ENCODE data around the gene IP6K2. TPM values are rescaled to one million over a fixed set of nuclear protein-coding genes. Genes with fewer than 3 reads are reported as not detected.
A peak's percentile ranks its signal among the peaks of the same experiment; 100 is the strongest.
"Not testable (repeated sequence)": the region's sequence is repeated elsewhere in the genome, so short reads cannot be mapped to it uniquely, and the experiment has no call there.

IP6K2 gene
- total RNA-seq (100 to 1,000 TPM; 114 to 148 TPM), polyA plus RNA-seq (ENCODE audit: insufficient read depth, low read depth, low replicate concordance) (113 TPM)
- long read RNA-seq, donor 1, transcript IP6K2-201 (6 exons, 1,775 nt): major isoform, 15 of 71 reads
- long read RNA-seq, donor 1, transcript IP6K2-208 (2 exons, 1,124 nt): minor isoform, 11 of 71 reads
- long read RNA-seq, donor 1, transcript IP6K2-202 (3 exons, 1,185 nt): major isoform, 15 of 71 reads
- long read RNA-seq, donor 1, transcript IP6K2-221 (2 exons, 1,673 nt): minor isoform, 8 of 71 reads
- long read RNA-seq, donor 1, partial matches to known transcripts: 6 of 71 reads
- long read RNA-seq, donor 1, other reads (novel, unspliced or antisense): 13 of 71 reads
- long read RNA-seq, donor 2, transcript IP6K2-201 (6 exons, 1,775 nt): major isoform, 5 of 39 reads
- long read RNA-seq, donor 2, partial matches to known transcripts: 21 of 39 reads
- long read RNA-seq, donor 2, other reads (novel, unspliced or antisense): 0 of 39 reads

- intact Hi-C loops (cut with DNase I; ENCODE audit: low total_unique reads): no loop called here
- peaks cover 19% of the 10 kb centered on the region for H3K4me1 ChIP-seq
- H3K27ac ChIP-seq: peak within 1 kb of the TSS; percentile 85 to 95
- no peaks in the 10 kb centered on the region for H3K27me3 ChIP-seq
- TF ChIP-seq CTCF (IDR thresholded peaks at IDR 0.05) (no peak), POLR2A (IDR thresholded peaks at IDR 0.05) (no peak)
- WGBS, 2 donors: 2 to 10% methylated on average over 10 to 38 of the region's 38 CpGs
- peak; percentile 99 for DNase-seq
- no peaks in the 10 kb centered on the region for H3K9me3 ChIP-seq
- no peaks in the 10 kb centered on the region for H3K36me3 ChIP-seq (ENCODE audit: low read depth, missing control alignments)
- peak within 1 kb of the TSS; percentile 74 to 88 for H3K4me3 ChIP-seq
Observed at GRCh38 chr3:48716982-48717746, at the start of gene IP6K2. IP6K2 (minus strand) TSS chr3:48717221; CDS start chr3:48695291, 21,930 bp downstream.

GRCh38 chr3:48765376-48765775 is 48.4 kb upstream of the IP6K2 start:
- 64 to 72% methylated on average over 1 of the region's 1 CpG for WGBS, 2 donors
- intact Hi-C loops (cut with DNase I; ENCODE audit: low total_unique reads): no loop called here
- no peaks in the 10 kb centered on the region for H3K36me3 ChIP-seq (ENCODE audit: low read depth, missing control alignments)

DNA sequence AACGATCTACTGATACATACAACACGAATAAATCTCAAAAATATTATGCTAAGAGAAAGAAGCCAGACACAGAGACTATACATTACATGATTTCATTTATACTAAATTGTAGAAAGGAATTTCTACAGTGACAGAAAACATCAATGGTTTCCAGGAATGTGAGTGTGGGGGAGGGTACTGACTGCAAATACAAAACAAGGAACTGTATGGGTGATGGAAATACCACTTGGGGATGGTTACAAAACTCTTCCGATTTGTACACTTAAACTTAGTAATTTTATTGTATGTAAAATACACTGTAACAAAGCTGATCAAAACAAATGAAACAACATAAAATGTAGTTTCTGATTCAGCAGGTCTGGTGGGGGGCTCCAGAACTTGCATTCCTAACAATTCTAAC is 45.8 kb upstream of the IP6K2 start:
- intact Hi-C loops (cut with DNase I; ENCODE audit: low total_unique reads): no loop called here
- H3K27ac ChIP-seq: no peak overlapping the region
- TF ChIP-seq POLR2A (IDR thresholded peaks at IDR 0.05) (no peak), CTCF (IDR thresholded peaks at IDR 0.05) (no peak)
- 71 to 72% methylated on average over 3 of the region's 3 CpGs for WGBS, 2 donors
- H3K27me3 ChIP-seq: no peaks in the 10 kb centered on the region
- no peaks in the 10 kb centered on the region for H3K36me3 ChIP-seq (ENCODE audit: low read depth, missing control alignments)
- H3K9me3 ChIP-seq: no peaks in the 10 kb centered on the region
- no peak overlapping the region for H3K4me3 ChIP-seq
- no peak for DNase-seq
- no peaks in the 10 kb centered on the region for H3K4me1 ChIP-seq

More at GRCh38 chr3:48765376-48765775, 48.4 kb upstream of the IP6K2 start:
- H3K27ac ChIP-seq: no peak overlapping the region
- peak; percentile 34 for DNase-seq
- H3K27me3 ChIP-seq: no peaks in the 10 kb centered on the region
- TF ChIP-seq CTCF (IDR thresholded peaks at IDR 0.05) (peak in 1 of 3 experiments; percentile 25), POLR2A (IDR thresholded peaks at IDR 0.05) (no peak)
- H3K4me3 ChIP-seq: no peak overlapping the region
- no peaks in the 10 kb centered on the region for H3K9me3 ChIP-seq
- H3K4me1 ChIP-seq: no peaks in the 10 kb centered on the region

DNA sequence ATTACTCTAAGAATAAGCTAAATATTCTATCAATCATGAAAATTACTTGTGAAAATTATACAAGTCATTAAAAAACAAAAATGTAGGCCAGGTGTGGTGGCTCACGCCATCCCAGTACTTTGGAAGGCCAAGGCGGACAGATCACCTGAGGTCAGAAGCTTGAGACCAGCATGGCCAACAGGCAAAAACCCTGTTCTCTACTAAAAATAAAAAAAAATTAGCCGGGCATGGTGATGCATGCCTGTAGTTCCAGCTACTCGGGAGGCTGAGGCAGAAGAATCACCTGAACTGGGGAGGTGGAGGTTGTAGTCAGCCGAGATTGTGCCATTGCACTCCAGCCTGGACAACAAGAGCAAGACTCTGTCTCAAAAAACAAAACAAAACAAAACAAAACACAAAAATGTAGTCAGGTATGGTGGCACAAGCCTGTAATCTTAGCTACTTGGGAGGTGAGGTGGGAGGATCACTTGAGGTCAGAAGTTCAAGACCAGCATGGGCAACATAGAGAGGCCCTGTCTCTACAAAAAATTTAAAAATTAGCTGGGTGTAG is 43.0 kb upstream of the IP6K2 start:
- H3K4me3 ChIP-seq; DNase-seq; H3K36me3 ChIP-seq (ENCODE audit: low read depth, missing control alignments); intact Hi-C loops (cut with DNase I; ENCODE audit: low total_unique reads); H3K9me3 ChIP-seq; H3K27ac ChIP-seq; H3K27me3 ChIP-seq; H3K4me1 ChIP-seq: not testable (repeated sequence)
- WGBS, 2 donors: 89 to 97% methylated on average over 5 of the region's 5 CpGs

GRCh38 chr3:48759531-48759930 is 42.5 kb upstream of the IP6K2 start:
- H3K4me1 ChIP-seq; DNase-seq; H3K36me3 ChIP-seq (ENCODE audit: low read depth, missing control alignments); H3K4me3 ChIP-seq; H3K9me3 ChIP-seq; H3K27ac ChIP-seq; H3K27me3 ChIP-seq; intact Hi-C loops (cut with DNase I; ENCODE audit: low total_unique reads): not testable (repeated sequence)
- 92 to 94% methylated on average over 6 of the region's 6 CpGs for whole genome bisulfite sequencing, 2 donors

All from testis (tissue), 5 donors.